WTC11 (cell line): ENCODE data around the gene ADGRB2. TPM values are rescaled to one million over a fixed set of nuclear protein-coding genes. Genes with fewer than 3 reads are reported as not detected.

ENCODE experiments used
- ATAC-seq: fragments of 200-7000 bp; cut with Tn5 transposase; 2 replicates; pipeline ENCODE4 v1.10.0; 2021; ENCODE audit warnings: mild to moderate bottlenecking, moderate library complexity
- CTCF ChIA-PET: fragments of 300-600 bp; sonication (Branson Sonifier 250); formaldehyde crosslinking; loops from one replicate; lab custom pipeline; 2021; ENCODE audit warnings: antibody characterized with exemption; lab: Charles Lee
- POLR2A ChIA-PET: fragments of 350-600 bp; sonication (Branson Sonifier 250); formaldehyde crosslinking; loops from one replicate; lab custom pipeline; 2021; ENCODE audit warnings: antibody characterized with exemption; lab: Charles Lee
- DNase-seq: peaks from one replicate; pipeline ENCODE4 v3.0.0; 2021; ENCODE audit warnings: low spot score
- H3K27ac Mint-ChIP-seq: 2 replicates; pipeline ENCODE4 v1.8.0; 2021; ENCODE audit warnings: mixed read lengths
- H3K27me3 Mint-ChIP-seq: 2 replicates; pipeline ENCODE4 v1.8.0; 2021; ENCODE audit warnings: low read depth, mild to moderate bottlenecking, moderate library complexity, mixed read lengths
- H3K36me3 Mint-ChIP-seq: 2 replicates; pipeline ENCODE4 v1.8.0; 2021; ENCODE audit warnings: mixed read lengths
- H3K4me1 Mint-ChIP-seq: 2 replicates; pipeline ENCODE4 v1.8.0; 2022; ENCODE audit warnings: mixed read lengths
- H3K4me3 Mint-ChIP-seq: 2 replicates; pipeline ENCODE4 v1.8.0; 2021; ENCODE audit warnings: mild to moderate bottlenecking, moderate library complexity, mixed read lengths
- H3K9me3 Mint-ChIP-seq: 2 replicates; pipeline ENCODE4 v1.8.0; 2021; ENCODE audit warnings: mixed read lengths
- CBFB ChIP-seq: sonication (generic); formaldehyde crosslinking; IDR thresholded peaks from 2 replicates; pipeline ENCODE4 v1.8.1; 2022; ENCODE audit warnings: mild to moderate bottlenecking, low read depth, missing genetic modification reagents
- E2F1 ChIP-seq: sonication (generic); formaldehyde crosslinking; IDR thresholded peaks from 2 replicates; pipeline ENCODE4 v1.8.0; 2022; ENCODE audit warnings: mild to moderate bottlenecking, missing genetic modification reagents
- GRHL2 ChIP-seq: fragments of 250-450 bp; sonication (Bioruptor Pico); IDR thresholded peaks from 2 replicates; pipeline ENCODE4 v1.8.0; 2022; ENCODE audit warnings: mild to moderate bottlenecking, moderate library complexity; ENCODE audit not compliant: insufficient replicate concordance, severe bottlenecking
- HMGXB4 ChIP-seq: sonication (generic); formaldehyde crosslinking; IDR thresholded peaks from 2 replicates; pipeline ENCODE4 v1.8.1; 2023; ENCODE audit warnings: mild to moderate bottlenecking, moderate library complexity, missing genetic modification reagents
- MYBL2 ChIP-seq: sonication (generic); formaldehyde crosslinking; IDR thresholded peaks from 2 replicates; pipeline ENCODE4 v1.8.1; 2023; ENCODE audit warnings: mild to moderate bottlenecking, moderate library complexity, missing genetic modification reagents
- NFATC4 ChIP-seq: fragments of 250-450 bp; sonication (Bioruptor Pico); IDR thresholded peaks from 2 replicates; pipeline ENCODE4 v1.9.0; 2021; ENCODE audit warnings: mild to moderate bottlenecking
- TEAD1 ChIP-seq: sonication (generic); formaldehyde crosslinking; IDR thresholded peaks from 2 replicates; pipeline ENCODE4 v1.8.0; 2022; ENCODE audit warnings: mild to moderate bottlenecking, missing genetic modification reagents
- ZNF317 ChIP-seq: sonication (generic); formaldehyde crosslinking; IDR thresholded peaks from 2 replicates; pipeline ENCODE4 v1.8.1; 2023; ENCODE audit warnings: low read depth, mild to moderate bottlenecking, moderate library complexity, missing genetic modification reagents, borderline replicate concordance
- total RNA-seq: library from RNA; stranded (reverse); gene quantifications from 3 replicates; pipeline ENCODE4 v1.2.3, GENCODE V29; 2021
- TF ChIP-seq, protein P1 (sequence below): sonication (generic); formaldehyde crosslinking; IDR thresholded peaks from 2 replicates; pipeline ENCODE4 v1.8.0; 2023; ENCODE audit warnings: missing genetic modification reagents, mild to moderate bottlenecking, borderline replicate concordance
- TF ChIP-seq, protein P2 (sequence below): sonication (generic); formaldehyde crosslinking; IDR thresholded peaks from 2 replicates; pipeline ENCODE4 v1.8.1; 2023; ENCODE audit warnings: mild to moderate bottlenecking, missing genetic modification reagents
- TF ChIP-seq, protein P3 (sequence below): sonication (generic); formaldehyde crosslinking; IDR thresholded peaks from 2 replicates; pipeline ENCODE4 v1.8.0; 2023; ENCODE audit warnings: mild to moderate bottlenecking, missing genetic modification reagents

ADGRB2 gene
- total RNA-seq, 1 experiment from 2014 or later: 39.3 TPM

DNA sequence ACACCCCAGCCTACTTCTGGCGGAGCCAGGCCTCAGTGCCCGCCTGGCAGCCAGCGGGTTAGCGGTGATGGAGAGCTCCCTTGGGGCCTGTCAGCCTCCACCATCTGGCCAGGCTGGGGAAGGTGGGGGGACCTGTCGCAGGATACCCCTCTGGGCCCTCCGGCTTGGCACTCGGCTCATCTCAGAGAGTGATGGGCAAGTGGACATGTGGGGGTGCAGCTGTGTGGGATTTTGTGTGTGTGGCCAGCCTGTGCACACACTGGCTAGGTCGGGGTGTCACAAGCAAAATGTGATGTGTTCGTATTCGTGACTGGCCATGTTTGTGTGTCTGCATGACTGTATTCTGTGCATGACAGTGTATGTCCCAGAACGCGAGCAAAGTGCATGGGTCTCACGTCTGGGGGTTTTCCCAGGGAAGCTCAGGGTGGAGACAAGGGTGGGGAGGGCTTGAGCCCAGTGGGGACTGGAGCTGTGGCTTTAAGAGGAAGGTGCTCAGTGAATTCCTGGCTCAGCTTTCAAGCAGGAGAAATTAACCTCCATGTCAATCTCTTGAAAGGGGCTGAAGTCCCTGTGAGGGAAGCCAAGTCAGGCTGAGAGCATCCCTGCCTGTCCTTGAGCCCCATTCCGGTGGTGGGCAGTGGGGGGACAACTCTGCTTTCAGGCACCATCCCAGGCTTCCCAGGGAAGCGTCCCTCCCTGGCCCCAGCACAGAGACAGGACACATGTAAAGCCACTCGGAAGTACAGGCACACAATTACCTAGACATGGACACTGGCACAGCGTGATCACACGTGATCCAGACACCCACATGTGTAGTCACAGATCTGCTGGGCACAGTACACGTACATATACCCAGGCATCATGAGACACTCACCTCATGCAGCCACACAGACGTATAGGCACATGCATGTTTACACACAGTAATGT, 21.1 kb upstream of the ADGRB2 start:
- CTCF ChIA-PET: interaction anchor here (2.2 kb wide), 1 partner anchor 40 kb away, joined by 5 read pairs; no protein-coding TSS in a partner anchor
- TF ChIP-seq TEAD1 (CRISPR knock-in tag) (no peak), CBFB (CRISPR knock-in tag) (no peak), HMGXB4 (CRISPR knock-in tag) (no peak), MYBL2 (CRISPR knock-in tag) (no peak), NFATC4 (CRISPR knock-in tag) (no peak), GRHL2 (CRISPR knock-in tag) (no peak)
- TF ChIP-seq, protein P1, sequence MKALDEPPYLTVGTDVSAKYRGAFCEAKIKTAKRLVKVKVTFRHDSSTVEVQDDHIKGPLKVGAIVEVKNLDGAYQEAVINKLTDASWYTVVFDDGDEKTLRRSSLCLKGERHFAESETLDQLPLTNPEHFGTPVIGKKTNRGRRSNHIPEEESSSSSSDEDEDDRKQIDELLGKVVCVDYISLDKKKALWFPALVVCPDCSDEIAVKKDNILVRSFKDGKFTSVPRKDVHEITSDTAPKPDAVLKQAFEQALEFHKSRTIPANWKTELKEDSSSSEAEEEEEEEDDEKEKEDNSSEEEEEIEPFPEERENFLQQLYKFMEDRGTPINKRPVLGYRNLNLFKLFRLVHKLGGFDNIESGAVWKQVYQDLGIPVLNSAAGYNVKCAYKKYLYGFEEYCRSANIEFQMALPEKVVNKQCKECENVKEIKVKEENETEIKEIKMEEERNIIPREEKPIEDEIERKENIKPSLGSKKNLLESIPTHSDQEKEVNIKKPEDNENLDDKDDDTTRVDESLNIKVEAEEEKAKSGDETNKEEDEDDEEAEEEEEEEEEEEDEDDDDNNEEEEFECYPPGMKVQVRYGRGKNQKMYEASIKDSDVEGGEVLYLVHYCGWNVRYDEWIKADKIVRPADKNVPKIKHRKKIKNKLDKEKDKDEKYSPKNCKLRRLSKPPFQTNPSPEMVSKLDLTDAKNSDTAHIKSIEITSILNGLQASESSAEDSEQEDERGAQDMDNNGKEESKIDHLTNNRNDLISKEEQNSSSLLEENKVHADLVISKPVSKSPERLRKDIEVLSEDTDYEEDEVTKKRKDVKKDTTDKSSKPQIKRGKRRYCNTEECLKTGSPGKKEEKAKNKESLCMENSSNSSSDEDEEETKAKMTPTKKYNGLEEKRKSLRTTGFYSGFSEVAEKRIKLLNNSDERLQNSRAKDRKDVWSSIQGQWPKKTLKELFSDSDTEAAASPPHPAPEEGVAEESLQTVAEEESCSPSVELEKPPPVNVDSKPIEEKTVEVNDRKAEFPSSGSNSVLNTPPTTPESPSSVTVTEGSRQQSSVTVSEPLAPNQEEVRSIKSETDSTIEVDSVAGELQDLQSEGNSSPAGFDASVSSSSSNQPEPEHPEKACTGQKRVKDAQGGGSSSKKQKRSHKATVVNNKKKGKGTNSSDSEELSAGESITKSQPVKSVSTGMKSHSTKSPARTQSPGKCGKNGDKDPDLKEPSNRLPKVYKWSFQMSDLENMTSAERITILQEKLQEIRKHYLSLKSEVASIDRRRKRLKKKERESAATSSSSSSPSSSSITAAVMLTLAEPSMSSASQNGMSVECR (CRISPR knock-in tag): no peak
- TF ChIP-seq, protein P2, sequence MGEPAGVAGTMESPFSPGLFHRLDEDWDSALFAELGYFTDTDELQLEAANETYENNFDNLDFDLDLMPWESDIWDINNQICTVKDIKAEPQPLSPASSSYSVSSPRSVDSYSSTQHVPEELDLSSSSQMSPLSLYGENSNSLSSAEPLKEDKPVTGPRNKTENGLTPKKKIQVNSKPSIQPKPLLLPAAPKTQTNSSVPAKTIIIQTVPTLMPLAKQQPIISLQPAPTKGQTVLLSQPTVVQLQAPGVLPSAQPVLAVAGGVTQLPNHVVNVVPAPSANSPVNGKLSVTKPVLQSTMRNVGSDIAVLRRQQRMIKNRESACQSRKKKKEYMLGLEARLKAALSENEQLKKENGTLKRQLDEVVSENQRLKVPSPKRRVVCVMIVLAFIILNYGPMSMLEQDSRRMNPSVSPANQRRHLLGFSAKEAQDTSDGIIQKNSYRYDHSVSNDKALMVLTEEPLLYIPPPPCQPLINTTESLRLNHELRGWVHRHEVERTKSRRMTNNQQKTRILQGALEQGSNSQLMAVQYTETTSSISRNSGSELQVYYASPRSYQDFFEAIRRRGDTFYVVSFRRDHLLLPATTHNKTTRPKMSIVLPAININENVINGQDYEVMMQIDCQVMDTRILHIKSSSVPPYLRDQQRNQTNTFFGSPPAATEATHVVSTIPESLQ (CRISPR knock-in tag): no peak
- H3K4me1 Mint-ChIP-seq: peaks cover 37% of the 10 kb centered on the region

DNA sequence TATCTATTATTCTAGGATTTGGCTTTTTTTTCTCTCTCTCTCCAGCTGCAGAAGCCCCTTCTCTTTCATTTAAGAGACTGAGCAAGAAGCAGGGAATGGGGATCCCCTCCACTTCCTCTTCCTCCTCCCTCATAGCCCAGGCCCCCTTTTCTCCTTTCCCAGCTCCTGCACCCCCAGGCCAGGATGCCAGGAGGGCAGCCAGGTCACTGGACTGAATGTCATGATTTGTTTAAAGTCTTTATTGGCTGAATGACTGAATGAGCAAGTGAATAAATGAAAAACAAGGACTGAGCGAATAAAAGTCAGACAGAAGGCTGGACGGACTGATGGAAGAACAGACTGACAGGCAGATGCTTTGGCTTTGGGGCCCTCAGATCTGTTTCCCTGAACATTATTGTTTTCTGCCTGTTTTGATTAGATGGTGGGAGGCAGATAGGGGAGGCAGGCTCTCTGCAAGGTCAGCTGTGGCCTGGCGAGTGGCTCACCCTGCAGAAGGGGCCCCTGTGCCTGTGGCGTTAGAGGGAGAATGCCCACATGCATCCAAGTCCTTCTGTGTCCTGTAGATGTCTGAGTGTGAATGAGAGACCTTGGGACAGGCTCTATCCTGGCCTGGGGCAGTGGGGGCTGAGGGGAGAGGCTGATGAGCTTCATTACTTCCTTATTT, 20.3 kb upstream of the ADGRB2 start:
- CTCF ChIA-PET: interaction anchor here (1.1 to 2.2 kb wide), 2 partner anchors 19 to 39 kb away, joined by 3 to 5 read pairs; no protein-coding TSS in a partner anchor
- POLR2A ChIA-PET: no interaction called here
- no peak overlapping the region for H3K27ac Mint-ChIP-seq
- TF ChIP-seq ZNF317 (CRISPR knock-in tag): no peak
- no peak for TF ChIP-seq GRHL2 (CRISPR knock-in tag)
- no peak for TF ChIP-seq E2F1
- TF ChIP-seq, protein P3, sequence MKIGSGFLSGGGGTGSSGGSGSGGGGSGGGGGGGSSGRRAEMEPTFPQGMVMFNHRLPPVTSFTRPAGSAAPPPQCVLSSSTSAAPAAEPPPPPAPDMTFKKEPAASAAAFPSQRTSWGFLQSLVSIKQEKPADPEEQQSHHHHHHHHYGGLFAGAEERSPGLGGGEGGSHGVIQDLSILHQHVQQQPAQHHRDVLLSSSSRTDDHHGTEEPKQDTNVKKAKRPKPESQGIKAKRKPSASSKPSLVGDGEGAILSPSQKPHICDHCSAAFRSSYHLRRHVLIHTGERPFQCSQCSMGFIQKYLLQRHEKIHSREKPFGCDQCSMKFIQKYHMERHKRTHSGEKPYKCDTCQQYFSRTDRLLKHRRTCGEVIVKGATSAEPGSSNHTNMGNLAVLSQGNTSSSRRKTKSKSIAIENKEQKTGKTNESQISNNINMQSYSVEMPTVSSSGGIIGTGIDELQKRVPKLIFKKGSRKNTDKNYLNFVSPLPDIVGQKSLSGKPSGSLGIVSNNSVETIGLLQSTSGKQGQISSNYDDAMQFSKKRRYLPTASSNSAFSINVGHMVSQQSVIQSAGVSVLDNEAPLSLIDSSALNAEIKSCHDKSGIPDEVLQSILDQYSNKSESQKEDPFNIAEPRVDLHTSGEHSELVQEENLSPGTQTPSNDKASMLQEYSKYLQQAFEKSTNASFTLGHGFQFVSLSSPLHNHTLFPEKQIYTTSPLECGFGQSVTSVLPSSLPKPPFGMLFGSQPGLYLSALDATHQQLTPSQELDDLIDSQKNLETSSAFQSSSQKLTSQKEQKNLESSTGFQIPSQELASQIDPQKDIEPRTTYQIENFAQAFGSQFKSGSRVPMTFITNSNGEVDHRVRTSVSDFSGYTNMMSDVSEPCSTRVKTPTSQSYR (CRISPR knock-in tag): no peak
- TF ChIP-seq, all 79 proteins: peak for 0
- ATAC-seq: no peak
- Mint-ChIP-seq H3K9me3 (no peaks in the 10 kb centered on the region), H3K27me3 (0 out of 2 replicates have a peak, but pooled peaks cover 2% of the 10 kb centered on the region), H3K4me3 (no peak overlapping the region), H3K36me3 (no peaks in the 10 kb centered on the region), H3K4me1 (peaks cover 43% of the 10 kb centered on the region)
- DNase-seq: peak; percentile 5

More for the DNA sequence above, 21.1 kb upstream of the ADGRB2 start:
- Mint-ChIP-seq H3K9me3 (no peaks in the 10 kb centered on the region), H3K27me3 (no peaks in the 10 kb centered on the region), H3K4me3 (no peak overlapping the region), H3K36me3 (no peaks in the 10 kb centered on the region), H3K27ac (no peak overlapping the region)
- ATAC-seq: no peak
- POLR2A ChIA-PET: no interaction called here
- peak; percentile 7 for DNase-seq
